ENCODE data around the gene ZNF746. TPM values are rescaled to one million over a fixed set of nuclear protein-coding genes. Genes with fewer than 3 reads are reported as not detected.

ZNF746 gene
- total RNA-seq, 1 experiment from 2014 or later: 22.0 TPM

GRCh38 chr7:149433124-149433523, 64.5 kb downstream of the ZNF746 start:
- CTCF ChIA-PET: no interaction called here
- H3K9me3 Mint-ChIP-seq (ENCODE audit: unreplicated experiment): no peaks in the 10 kb centered on the region
- no peak overlapping the region for H3K4me3 Mint-ChIP-seq (ENCODE audit: unreplicated experiment)
- intact Hi-C loops (cut with micrococcal nuclease): no loop called here
- no peak for DNase-seq (ENCODE audit: unreplicated experiment)
- H3K27ac Mint-ChIP-seq (ENCODE audit: low read depth, unreplicated experiment): no peak overlapping the region
- TF ChIP-seq CTCF (IDR thresholded peaks at IDR 0.05; ENCODE audit: unreplicated experiment): no peak
- BruUV-seq (replicated peaks): no TSS peak
- POLR2A ChIA-PET: no interaction called here
- peaks cover 44% of the 10 kb centered on the region for H3K36me3 Mint-ChIP-seq (ENCODE audit: insufficient read depth, unreplicated experiment)
- no peaks in the 10 kb centered on the region for H3K27me3 Mint-ChIP-seq (ENCODE audit: insufficient read depth, unreplicated experiment)
- H3K4me1 Mint-ChIP-seq (ENCODE audit: insufficient read depth, unreplicated experiment): no peaks in the 10 kb centered on the region

GRCh38 chr7:149432121-149432691, 65.4 kb downstream of the ZNF746 start:
- POLR2A ChIA-PET: no interaction called here
- Mint-ChIP-seq H3K27me3 (ENCODE audit: insufficient read depth, unreplicated experiment) (no peaks in the 10 kb centered on the region), H3K27ac (ENCODE audit: low read depth, unreplicated experiment) (no peak overlapping the region), H3K4me3 (ENCODE audit: unreplicated experiment) (no peak overlapping the region), H3K36me3 (ENCODE audit: insufficient read depth, unreplicated experiment) (peaks cover 40% of the 10 kb centered on the region), H3K4me1 (ENCODE audit: insufficient read depth, unreplicated experiment) (no peaks in the 10 kb centered on the region), H3K9me3 (ENCODE audit: unreplicated experiment) (no peaks in the 10 kb centered on the region)
- no TSS peak for BruUV-seq (replicated peaks)
- no peak for TF ChIP-seq CTCF (IDR thresholded peaks at IDR 0.05; ENCODE audit: unreplicated experiment)
- CTCF ChIA-PET: interaction anchor here (0.5 kb wide), 1 partner anchor 190 kb away, joined by 3 read pairs; no protein-coding TSS in a partner anchor
- DNase-seq (ENCODE audit: unreplicated experiment): no peak
- intact Hi-C loops (cut with micrococcal nuclease): no loop called here

DNA sequence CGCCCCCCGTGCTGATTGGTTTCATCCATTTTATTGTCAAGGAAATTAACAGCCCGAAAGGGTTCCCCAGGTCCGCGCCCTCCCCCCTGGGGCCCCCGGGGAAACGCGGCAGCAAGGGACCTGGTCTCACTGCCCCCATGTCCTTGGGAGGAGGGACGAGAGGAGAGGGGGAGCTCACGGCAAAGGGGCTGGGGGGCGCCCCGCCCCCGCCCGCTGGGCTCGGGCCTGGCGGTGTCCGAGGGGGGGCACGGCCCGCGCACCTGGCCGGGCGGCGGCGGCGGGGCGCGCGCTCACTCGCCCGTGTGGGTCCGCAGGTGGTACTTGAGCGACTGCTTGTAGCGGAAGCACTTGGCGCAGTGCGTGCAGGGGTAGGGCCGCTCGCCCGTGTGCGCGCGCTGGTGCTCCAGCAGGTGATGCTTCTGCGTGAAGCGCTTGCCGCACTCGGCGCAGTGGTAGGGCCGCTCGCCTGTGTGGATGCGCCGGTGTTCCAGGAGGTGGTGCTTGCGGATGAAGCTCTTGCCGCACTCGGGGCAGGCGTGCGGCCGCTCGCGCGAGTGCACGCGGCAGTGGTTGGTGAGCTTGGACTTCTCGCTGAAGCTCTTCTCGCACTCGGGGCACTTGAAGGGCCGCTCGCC, 66.0 kb downstream of the ZNF746 start:
- Mint-ChIP-seq H3K27me3 (ENCODE audit: insufficient read depth, unreplicated experiment) (no peaks in the 10 kb centered on the region), H3K4me3 (ENCODE audit: unreplicated experiment) (no peak overlapping the region), H3K9me3 (ENCODE audit: unreplicated experiment) (no peaks in the 10 kb centered on the region), H3K4me1 (ENCODE audit: insufficient read depth, unreplicated experiment) (no peaks in the 10 kb centered on the region), H3K27ac (ENCODE audit: low read depth, unreplicated experiment) (no peak overlapping the region), H3K36me3 (ENCODE audit: insufficient read depth, unreplicated experiment) (peaks cover 34% of the 10 kb centered on the region)
- CTCF ChIA-PET: interaction anchor here (0.5 kb wide), 1 partner anchor 191 kb away, joined by 3 read pairs; no protein-coding TSS in a partner anchor
- POLR2A ChIA-PET: no interaction called here
- no peak for DNase-seq (ENCODE audit: unreplicated experiment)
- BruUV-seq (replicated peaks): no TSS peak
- intact Hi-C loops (cut with micrococcal nuclease): no loop called here
- TF ChIP-seq CTCF (IDR thresholded peaks at IDR 0.05; ENCODE audit: unreplicated experiment): no peak

DNA sequence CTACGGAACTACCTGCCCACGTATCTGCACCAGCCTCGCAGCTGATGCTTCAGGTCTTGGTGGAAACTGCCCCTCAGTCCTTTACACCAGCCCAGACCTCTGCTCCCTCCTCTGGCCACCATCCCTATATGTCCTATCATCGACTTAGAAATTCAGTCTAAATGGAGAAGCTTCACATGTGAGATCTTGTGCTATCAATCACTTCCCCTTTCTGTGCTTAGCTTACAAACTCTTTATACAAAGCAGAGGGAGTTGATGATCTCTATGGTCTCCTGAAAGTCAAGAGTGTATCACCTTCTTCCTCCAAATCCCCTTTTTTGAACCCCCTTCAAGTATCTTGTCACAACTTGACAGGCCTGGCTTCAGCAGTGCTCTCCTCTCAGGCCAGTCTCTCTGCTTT, 67.4 kb downstream of the ZNF746 start:
- DNase-seq (ENCODE audit: unreplicated experiment): no peak
- Mint-ChIP-seq H3K27ac (ENCODE audit: low read depth, unreplicated experiment) (no peak overlapping the region), H3K4me1 (ENCODE audit: insufficient read depth, unreplicated experiment) (no peaks in the 10 kb centered on the region), H3K36me3 (ENCODE audit: insufficient read depth, unreplicated experiment) (peaks cover 22% of the 10 kb centered on the region), H3K27me3 (ENCODE audit: insufficient read depth, unreplicated experiment) (no peaks in the 10 kb centered on the region), H3K4me3 (ENCODE audit: unreplicated experiment) (no peak overlapping the region), H3K9me3 (ENCODE audit: unreplicated experiment) (no peaks in the 10 kb centered on the region)
- TF ChIP-seq CTCF (IDR thresholded peaks at IDR 0.05; ENCODE audit: unreplicated experiment): no peak
- POLR2A ChIA-PET: interaction anchor here (0.6 to 0.9 kb wide), 2 partner anchors 30 to 77 kb away, joined by 3 to 4 read pairs; no protein-coding TSS in a partner anchor
- no TSS peak for BruUV-seq (replicated peaks)
- intact Hi-C loops (cut with micrococcal nuclease): no loop called here
- CTCF ChIA-PET: interaction anchor here (0.6 to 0.9 kb wide), 4 partner anchors 16 to 120 kb away, joined by 3 to 5 read pairs (median 4); no protein-coding TSS in a partner anchor

All from MCF 10A (cell line).